Measurements from ENCODE around the gene NAALADL2. TPM values are rescaled to one million over a fixed set of nuclear protein-coding genes. Genes with fewer than 3 reads are reported as not detected.

NAALADL2 gene
- total RNA-seq, 1 donor, result 23.5 TPM

- Histone ChIP-seq H3K27ac (ENCODE audit: low read depth, low read length) (no peak overlapping the region), H3K4me3 (ENCODE audit: insufficient read depth, low read length) (no peak overlapping the region), H3K4me2 (ENCODE audit: insufficient read depth, low read length) (no peak overlapping the region), H4K20me1 (ENCODE audit: insufficient read depth, low read length) (no peaks in the 10 kb centered on the region), H3K4me1 (ENCODE audit: insufficient read depth, low read length) (peaks cover 7% of the 10 kb centered on the region), H3K9me3 (ENCODE audit: low read depth, low read length) (no peaks in the 10 kb centered on the region), H3K36me3 (ENCODE audit: insufficient read depth, low read length) (no peaks in the 10 kb centered on the region), H3K27me3 (ENCODE audit: insufficient read depth, low read length) (no peaks in the 10 kb centered on the region), H3K79me2 (ENCODE audit: insufficient read depth, low read length) (no peaks in the 10 kb centered on the region), H2AFZ (ENCODE audit: low read length) (no peak overlapping the region)
- no peak for TF ChIP-seq CTCF (IDR thresholded peaks at IDR 0.05; ENCODE audit: extremely low read depth, low read depth, low read length)
- no peak for DNase-seq (ENCODE audit: insufficient read length, low spot score, missing footprints)
Measured at GRCh38 chr3:174820885-174821284, 38.2 kb upstream of the NAALADL2 start.

- Histone ChIP-seq H3K4me2 (ENCODE audit: insufficient read depth, low read length) (no peak overlapping the region), H3K27me3 (ENCODE audit: insufficient read depth, low read length) (no peaks in the 10 kb centered on the region), H3K79me2 (ENCODE audit: insufficient read depth, low read length) (no peaks in the 10 kb centered on the region), H3K27ac (ENCODE audit: low read depth, low read length) (no peak overlapping the region), H3K4me3 (ENCODE audit: insufficient read depth, low read length) (no peak overlapping the region), H3K4me1 (ENCODE audit: insufficient read depth, low read length) (peaks cover 7% of the 10 kb centered on the region), H4K20me1 (ENCODE audit: insufficient read depth, low read length) (no peaks in the 10 kb centered on the region), H3K9me3 (ENCODE audit: low read depth, low read length) (no peaks in the 10 kb centered on the region), H3K36me3 (ENCODE audit: insufficient read depth, low read length) (no peaks in the 10 kb centered on the region), H2AFZ (ENCODE audit: low read length) (no peak overlapping the region)
- TF ChIP-seq CTCF (IDR thresholded peaks at IDR 0.05; ENCODE audit: extremely low read depth, low read depth, low read length), result no peak
- no peak for DNase-seq (ENCODE audit: insufficient read length, low spot score, missing footprints)
Measured at GRCh38 chr3:174821477-174821876, 37.7 kb upstream of the NAALADL2 start.

- no peak overlapping the region for H3K27ac ChIP-seq (ENCODE audit: low read depth, low read length)
- peak; percentile 84 for DNase-seq (ENCODE audit: insufficient read length, low spot score, missing footprints)
- no peaks in the 10 kb centered on the region for H3K79me2 ChIP-seq (ENCODE audit: insufficient read depth, low read length)
- no peaks in the 10 kb centered on the region for H3K27me3 ChIP-seq (ENCODE audit: insufficient read depth, low read length)
- H2AFZ ChIP-seq (ENCODE audit: low read length), result no peak overlapping the region
- no peaks in the 10 kb centered on the region for H3K36me3 ChIP-seq (ENCODE audit: insufficient read depth, low read length)
- peaks cover 7% of the 10 kb centered on the region for H3K4me1 ChIP-seq (ENCODE audit: insufficient read depth, low read length)
- no peaks in the 10 kb centered on the region for H3K9me3 ChIP-seq (ENCODE audit: low read depth, low read length)
- H4K20me1 ChIP-seq (ENCODE audit: insufficient read depth, low read length), result no peaks in the 10 kb centered on the region
- no peak overlapping the region for H3K4me2 ChIP-seq (ENCODE audit: insufficient read depth, low read length)
- TF ChIP-seq CTCF (IDR thresholded peaks at IDR 0.05; ENCODE audit: extremely low read depth, low read depth, low read length), result no peak
- no peak overlapping the region for H3K4me3 ChIP-seq (ENCODE audit: insufficient read depth, low read length)
Measured at GRCh38 chr3:174822320-174822719, 36.8 kb upstream of the NAALADL2 start.

- Histone ChIP-seq H2AFZ (ENCODE audit: low read length) (no peak overlapping the region), H3K9me3 (ENCODE audit: low read depth, low read length) (no peaks in the 10 kb centered on the region), H3K79me2 (ENCODE audit: insufficient read depth, low read length) (no peaks in the 10 kb centered on the region), H3K4me1 (ENCODE audit: insufficient read depth, low read length) (peaks cover 7% of the 10 kb centered on the region), H3K4me2 (ENCODE audit: insufficient read depth, low read length) (no peak overlapping the region), H3K4me3 (ENCODE audit: insufficient read depth, low read length) (no peak overlapping the region), H3K36me3 (ENCODE audit: insufficient read depth, low read length) (no peaks in the 10 kb centered on the region), H4K20me1 (ENCODE audit: insufficient read depth, low read length) (no peaks in the 10 kb centered on the region), H3K27me3 (ENCODE audit: insufficient read depth, low read length) (no peaks in the 10 kb centered on the region), H3K27ac (ENCODE audit: low read depth, low read length) (no peak overlapping the region)
- DNase-seq (ENCODE audit: insufficient read length, low spot score, missing footprints), result no peak
- no peak for TF ChIP-seq CTCF (IDR thresholded peaks at IDR 0.05; ENCODE audit: extremely low read depth, low read depth, low read length)
Measured at GRCh38 chr3:174826069-174826468, 33.1 kb upstream of the NAALADL2 start.

All from osteoblast (primary cell).